ENCODE measurements around the gene CRHR1.

The CRHR1 gene

DNA sequence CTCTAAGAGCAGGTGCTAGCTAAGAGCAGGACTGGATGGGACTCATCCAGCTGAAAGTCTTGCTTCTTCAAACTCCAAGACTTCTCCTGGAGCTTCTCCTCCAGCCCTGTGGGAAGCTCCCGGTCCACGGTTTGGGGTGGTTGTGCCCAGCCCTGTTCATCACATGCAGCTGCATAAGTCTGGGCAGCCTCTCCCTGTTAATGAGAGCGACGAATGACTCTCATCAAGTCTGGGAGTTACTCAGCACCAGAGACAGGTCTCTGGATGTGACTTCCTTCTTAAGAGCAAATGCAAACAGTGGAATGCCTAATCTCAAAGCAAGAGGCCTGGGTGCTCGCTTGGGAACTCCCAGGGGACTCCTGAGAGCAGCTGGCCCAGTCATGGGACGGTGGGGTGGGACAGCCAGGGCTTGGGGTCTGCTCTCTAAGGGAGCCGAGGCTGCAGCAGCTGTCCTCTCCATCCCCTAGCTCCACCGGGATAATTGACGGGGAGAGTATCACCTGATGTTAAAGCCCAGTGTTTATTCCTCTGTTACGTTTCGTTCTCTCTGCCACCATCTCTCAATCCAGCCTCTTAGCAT is 35.3 kb upstream of the CRHR1 start:
- Histone ChIP-seq H3K4me3 (ENCODE audit: extremely low read depth, insufficient read depth, low read length, poor library complexity, severe bottlenecking) (no peak overlapping the region), H3K27ac (ENCODE audit: low read depth, low read length, severe bottlenecking) (no peak overlapping the region), H3K4me1 (ENCODE audit: control insufficient read depth, insufficient read depth, low read length, poor library complexity, severe bottlenecking) (no peaks in the 10 kb centered on the region), H3K9me3 (ENCODE audit: control insufficient read depth, low read length) (no peaks in the 10 kb centered on the region), H3K36me3 (ENCODE audit: control insufficient read depth, insufficient read depth, low read length) (no peaks in the 10 kb centered on the region)
- 82% methylated on average over 9 to 11 of the region's 11 CpGs for WGBS, 2 experiments (ENCODE audit: insufficient coverage in 2 of 2)

- WGBS, 2 experiments (ENCODE audit: insufficient coverage in 2 of 2), result 87 to 92% methylated on average over 3 of the region's 4 CpGs
- H3K9me3 ChIP-seq (ENCODE audit: control insufficient read depth, low read length), result no peaks in the 10 kb centered on the region
- H3K27ac ChIP-seq (ENCODE audit: low read depth, low read length, severe bottlenecking), result no peak overlapping the region
- no peaks in the 10 kb centered on the region for H3K4me1 ChIP-seq (ENCODE audit: control insufficient read depth, insufficient read depth, low read length, poor library complexity, severe bottlenecking)
- H3K4me3 ChIP-seq (ENCODE audit: extremely low read depth, insufficient read depth, low read length, poor library complexity, severe bottlenecking), result no peak overlapping the region
- no peaks in the 10 kb centered on the region for H3K36me3 ChIP-seq (ENCODE audit: control insufficient read depth, insufficient read depth, low read length)
Observed at GRCh38 chr17:45749831-45750335, 34.2 kb upstream of the CRHR1 start.

DNA sequence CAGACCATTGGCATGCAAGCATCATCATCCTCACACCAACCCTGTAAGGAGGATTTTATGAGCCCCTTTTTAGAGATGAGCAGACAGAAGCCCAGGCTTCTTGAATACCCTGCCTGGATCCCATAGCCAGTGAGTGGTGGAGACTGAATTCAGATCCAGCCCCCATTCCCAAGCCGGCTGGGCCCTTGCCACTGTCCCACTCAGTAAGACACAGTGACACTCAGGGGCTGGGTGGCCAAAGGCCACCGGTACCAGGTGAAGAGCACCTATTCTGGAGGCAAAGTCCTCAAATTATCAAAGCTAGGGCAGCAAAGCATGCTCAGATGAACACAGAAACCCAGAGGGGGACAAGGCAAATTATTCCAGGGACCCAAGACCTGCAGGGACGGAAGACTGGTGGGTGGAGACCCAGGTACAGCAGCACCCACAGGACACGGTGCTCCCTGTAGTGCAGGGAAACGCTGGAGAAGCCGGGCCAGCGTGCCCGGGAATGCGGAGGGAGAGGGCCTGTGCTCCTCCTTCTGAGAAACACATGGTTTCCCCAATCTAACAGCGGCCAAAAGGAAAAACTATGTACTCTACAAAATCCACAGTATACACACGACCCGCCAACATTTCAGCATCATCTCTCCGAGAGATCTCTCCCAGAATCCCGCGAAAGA is 33.2 kb upstream of the CRHR1 start:
- Histone ChIP-seq H3K27ac (ENCODE audit: low read depth, low read length, severe bottlenecking) (no peak overlapping the region), H3K9me3 (ENCODE audit: control insufficient read depth, low read length) (no peaks in the 10 kb centered on the region), H3K36me3 (ENCODE audit: control insufficient read depth, insufficient read depth, low read length) (no peaks in the 10 kb centered on the region), H3K4me3 (ENCODE audit: extremely low read depth, insufficient read depth, low read length, poor library complexity, severe bottlenecking) (no peak overlapping the region), H3K4me1 (ENCODE audit: control insufficient read depth, insufficient read depth, low read length, poor library complexity, severe bottlenecking) (no peaks in the 10 kb centered on the region)
- WGBS, 2 experiments (ENCODE audit: insufficient coverage in 2 of 2), result 87 to 97% methylated on average over 12 to 14 of the region's 15 CpGs

DNA sequence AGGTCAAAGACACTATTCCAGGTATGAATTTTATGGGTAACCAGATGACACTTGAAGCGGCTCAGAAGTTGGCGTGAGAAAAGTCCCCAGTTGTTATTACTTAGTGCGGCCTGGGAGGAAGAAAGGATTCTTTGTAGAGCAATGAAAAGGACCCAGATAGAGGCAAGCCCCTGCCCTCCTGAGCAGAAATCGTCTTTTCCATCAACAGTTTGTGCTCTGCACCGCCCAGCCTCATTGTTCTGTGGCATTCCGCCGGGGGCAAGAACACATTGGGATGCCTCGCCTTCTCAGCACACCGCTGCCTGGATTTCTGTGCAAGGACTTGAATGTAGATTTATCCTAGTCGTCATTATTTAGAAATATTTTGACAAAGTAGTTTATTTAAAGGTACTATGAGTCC is 32.7 kb upstream of the CRHR1 start:
- H3K27ac ChIP-seq (ENCODE audit: low read depth, low read length, severe bottlenecking), result no peak overlapping the region
- no peaks in the 10 kb centered on the region for H3K4me1 ChIP-seq (ENCODE audit: control insufficient read depth, insufficient read depth, low read length, poor library complexity, severe bottlenecking)
- no peaks in the 10 kb centered on the region for H3K9me3 ChIP-seq (ENCODE audit: control insufficient read depth, low read length)
- H3K4me3 ChIP-seq (ENCODE audit: extremely low read depth, insufficient read depth, low read length, poor library complexity, severe bottlenecking), result no peak overlapping the region
- no peaks in the 10 kb centered on the region for H3K36me3 ChIP-seq (ENCODE audit: control insufficient read depth, insufficient read depth, low read length)
- 71 to 84% methylated on average over 7 to 9 of the region's 10 CpGs for WGBS, 2 experiments (ENCODE audit: insufficient coverage in 2 of 2)

DNA sequence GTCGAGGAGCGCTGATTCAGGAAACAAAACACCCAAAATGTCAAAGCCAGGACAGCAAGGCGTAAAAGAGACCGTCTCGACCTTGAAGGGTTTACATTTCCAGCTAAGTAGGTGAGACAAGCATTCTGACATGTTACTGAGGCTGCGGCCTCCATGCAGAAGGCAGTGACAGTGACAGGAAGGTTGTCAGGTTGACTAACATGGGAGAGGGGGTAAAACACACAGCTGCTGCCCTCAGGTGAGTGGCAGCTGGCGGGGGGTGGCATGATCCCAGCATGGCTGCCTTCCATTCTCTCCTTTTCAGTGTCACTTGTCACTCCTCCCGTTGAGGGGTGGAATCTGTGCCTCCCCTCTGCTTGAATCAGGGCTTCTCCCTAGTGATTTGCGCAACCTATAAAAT is 31.9 kb upstream of the CRHR1 start:
- no peak overlapping the region for H3K27ac ChIP-seq (ENCODE audit: low read depth, low read length, severe bottlenecking)
- no peaks in the 10 kb centered on the region for H3K9me3 ChIP-seq (ENCODE audit: control insufficient read depth, low read length)
- WGBS, 2 experiments (ENCODE audit: insufficient coverage in 2 of 2), result 84 to 88% methylated on average over 8 of the region's 9 CpGs
- H3K36me3 ChIP-seq (ENCODE audit: control insufficient read depth, insufficient read depth, low read length), result no peaks in the 10 kb centered on the region
- no peak overlapping the region for H3K4me3 ChIP-seq (ENCODE audit: extremely low read depth, insufficient read depth, low read length, poor library complexity, severe bottlenecking)
- no peaks in the 10 kb centered on the region for H3K4me1 ChIP-seq (ENCODE audit: control insufficient read depth, insufficient read depth, low read length, poor library complexity, severe bottlenecking)

DNA sequence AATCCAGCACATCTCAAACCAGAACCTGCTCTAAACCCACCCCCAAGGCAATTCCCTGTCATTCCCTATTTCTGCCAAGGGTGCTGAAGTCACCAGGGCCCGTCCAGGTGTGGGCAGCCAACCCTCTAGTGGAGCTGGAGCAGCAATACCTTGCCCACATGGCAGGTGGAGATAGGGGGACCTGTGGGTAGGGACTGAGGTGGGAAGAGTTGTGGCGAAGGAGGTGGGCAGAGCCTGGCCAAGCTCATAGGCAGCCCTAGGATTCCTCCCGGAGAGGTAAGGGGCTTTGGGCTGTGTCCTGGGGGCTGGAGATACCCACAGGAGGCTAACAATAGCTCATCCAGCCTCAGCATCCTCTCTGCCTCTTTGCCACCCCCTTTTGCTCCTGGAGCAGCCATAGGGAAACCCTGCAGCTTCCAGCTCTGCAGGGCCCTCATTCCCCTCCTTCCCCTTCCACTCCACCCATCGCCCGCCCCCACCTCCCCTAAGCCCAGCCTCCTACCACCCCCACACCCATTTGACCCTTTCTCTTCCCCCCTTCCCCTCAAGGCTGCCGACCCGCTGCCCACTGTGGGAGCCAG is 30.4 kb upstream of the CRHR1 start:
- Histone ChIP-seq H3K4me1 (ENCODE audit: control insufficient read depth, insufficient read depth, low read length, poor library complexity, severe bottlenecking) (no peaks in the 10 kb centered on the region), H3K27ac (ENCODE audit: low read depth, low read length, severe bottlenecking) (no peak overlapping the region), H3K36me3 (ENCODE audit: control insufficient read depth, insufficient read depth, low read length) (no peaks in the 10 kb centered on the region), H3K9me3 (ENCODE audit: control insufficient read depth, low read length) (no peaks in the 10 kb centered on the region), H3K4me3 (ENCODE audit: extremely low read depth, insufficient read depth, low read length, poor library complexity, severe bottlenecking) (no peak overlapping the region)
- WGBS, 2 experiments (ENCODE audit: insufficient coverage in 2 of 2), result 82 to 100% methylated on average over 2 to 3 of the region's 7 CpGs

DNA sequence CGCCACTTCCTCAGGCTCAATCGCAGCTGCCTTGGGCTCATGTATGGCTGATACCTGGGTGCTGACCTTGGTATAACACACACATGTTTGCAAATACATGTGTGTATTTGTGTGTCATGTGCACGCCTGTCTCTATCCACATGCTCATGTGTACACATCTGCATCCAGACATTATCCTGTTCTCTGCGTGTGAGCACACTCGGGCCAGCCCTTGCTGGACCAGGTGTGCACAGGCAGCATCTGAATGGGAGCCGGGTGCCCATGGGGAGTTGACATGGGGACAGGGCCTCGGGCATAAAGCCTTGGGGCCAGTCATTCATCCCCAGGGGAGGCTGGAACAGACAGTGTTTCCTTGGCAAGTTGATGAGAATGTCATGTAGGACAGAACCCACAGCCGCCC is 29.1 kb upstream of the CRHR1 start:
- no peaks in the 10 kb centered on the region for H3K4me1 ChIP-seq (ENCODE audit: control insufficient read depth, insufficient read depth, low read length, poor library complexity, severe bottlenecking)
- H3K36me3 ChIP-seq (ENCODE audit: control insufficient read depth, insufficient read depth, low read length), result no peaks in the 10 kb centered on the region
- 89 to 100% methylated on average over 4 to 5 of the region's 8 CpGs for WGBS, 2 experiments (ENCODE audit: insufficient coverage in 2 of 2)
- no peak overlapping the region for H3K4me3 ChIP-seq (ENCODE audit: extremely low read depth, insufficient read depth, low read length, poor library complexity, severe bottlenecking)
- H3K9me3 ChIP-seq (ENCODE audit: control insufficient read depth, low read length), result no peaks in the 10 kb centered on the region
- H3K27ac ChIP-seq (ENCODE audit: low read depth, low read length, severe bottlenecking), result no peak overlapping the region

DNA sequence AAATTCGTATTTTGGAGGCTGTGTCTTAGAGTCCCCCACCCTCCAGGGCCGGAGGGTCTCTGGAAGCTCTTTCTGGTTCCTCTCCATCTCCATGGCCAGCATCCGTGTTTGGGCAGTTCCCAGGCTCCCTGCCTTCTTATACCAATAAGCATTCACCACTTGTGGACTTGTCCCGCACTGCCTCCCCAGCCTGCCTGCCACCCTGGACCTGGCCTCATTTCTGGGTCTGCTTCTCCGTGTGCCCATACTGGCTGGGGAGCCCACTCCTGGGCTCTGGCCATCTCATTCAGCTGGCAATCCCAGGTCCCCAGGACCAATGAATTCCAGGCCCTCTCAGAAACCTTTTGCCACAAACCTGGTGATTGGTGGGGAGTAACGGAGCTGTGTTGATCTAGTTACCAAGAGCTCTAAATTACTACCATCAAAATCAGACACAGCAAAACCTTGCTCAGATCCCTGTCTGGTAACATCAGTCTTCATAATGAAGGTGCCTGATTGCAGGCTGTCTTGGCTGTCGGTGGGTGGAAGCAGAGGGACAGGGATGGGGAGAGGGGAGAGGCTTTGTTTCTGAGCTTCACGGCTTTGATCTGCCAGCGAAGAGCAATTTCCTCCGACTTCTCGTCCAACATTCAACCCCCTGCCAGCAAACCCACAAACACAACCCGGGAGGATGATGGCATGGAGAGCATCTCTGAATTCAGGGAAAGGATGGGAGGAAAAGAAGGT is 27.7 kb upstream of the CRHR1 start:
- no peaks in the 10 kb centered on the region for H3K9me3 ChIP-seq (ENCODE audit: control insufficient read depth, low read length)
- WGBS, 2 experiments (ENCODE audit: insufficient coverage in 2 of 2), result 81 to 82% methylated on average over 3 to 4 of the region's 12 CpGs
- H3K4me3 ChIP-seq (ENCODE audit: extremely low read depth, insufficient read depth, low read length, poor library complexity, severe bottlenecking), result no peak overlapping the region
- H3K36me3 ChIP-seq (ENCODE audit: control insufficient read depth, insufficient read depth, low read length), result no peaks in the 10 kb centered on the region
- no peaks in the 10 kb centered on the region for H3K4me1 ChIP-seq (ENCODE audit: control insufficient read depth, insufficient read depth, low read length, poor library complexity, severe bottlenecking)
- no peak overlapping the region for H3K27ac ChIP-seq (ENCODE audit: low read depth, low read length, severe bottlenecking)

DNA sequence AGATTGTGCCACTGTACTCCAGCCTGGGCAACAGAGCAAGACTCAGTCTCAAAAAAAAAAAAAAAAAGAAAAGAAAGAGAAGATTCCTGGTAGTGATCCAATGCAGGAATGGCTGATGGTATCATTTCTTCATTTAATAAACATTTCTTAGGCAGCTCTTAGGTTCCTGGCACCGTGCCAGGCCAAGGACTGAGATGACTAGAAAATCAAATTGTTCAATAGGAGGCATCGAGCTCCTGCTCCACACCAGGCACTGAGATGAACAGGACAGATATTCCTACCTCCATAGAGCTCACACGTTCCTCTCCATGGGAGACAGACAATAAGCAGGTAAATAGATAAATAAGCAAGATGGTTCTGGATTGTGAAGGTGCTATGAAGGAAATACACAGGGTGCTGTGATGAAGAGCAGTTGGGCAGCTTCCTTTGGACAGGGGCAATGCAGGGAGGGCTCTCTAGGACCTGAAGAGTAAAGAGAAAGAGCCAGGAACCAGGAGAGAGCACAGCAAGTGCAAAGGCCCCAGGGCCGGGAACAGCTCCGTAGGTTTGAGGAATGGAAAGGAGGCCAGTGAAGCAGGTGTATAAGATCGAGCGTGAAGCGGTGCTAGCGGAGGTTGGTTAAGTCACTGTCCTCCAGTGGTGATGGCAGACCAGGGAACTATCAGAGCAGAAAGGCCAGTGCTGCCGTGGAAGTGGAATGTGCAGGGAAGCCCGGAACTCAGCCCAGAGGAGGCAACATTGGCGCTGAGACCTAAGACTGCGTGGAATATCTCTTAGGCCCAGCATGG is 26.5 kb upstream of the CRHR1 start:
- no peak overlapping the region for H3K27ac ChIP-seq (ENCODE audit: low read depth, low read length, severe bottlenecking)
- 88% methylated on average over 10 of the region's 13 CpGs for WGBS, 2 experiments (ENCODE audit: insufficient coverage in 2 of 2)
- H3K4me1 ChIP-seq (ENCODE audit: control insufficient read depth, insufficient read depth, low read length, poor library complexity, severe bottlenecking), result no peaks in the 10 kb centered on the region
- H3K9me3 ChIP-seq (ENCODE audit: control insufficient read depth, low read length), result no peaks in the 10 kb centered on the region
- no peak overlapping the region for H3K4me3 ChIP-seq (ENCODE audit: extremely low read depth, insufficient read depth, low read length, poor library complexity, severe bottlenecking)
- no peaks in the 10 kb centered on the region for H3K36me3 ChIP-seq (ENCODE audit: control insufficient read depth, insufficient read depth, low read length)

- Histone ChIP-seq H3K4me3 (ENCODE audit: extremely low read depth, insufficient read depth, low read length, poor library complexity, severe bottlenecking) (no peak overlapping the region), H3K36me3 (ENCODE audit: control insufficient read depth, insufficient read depth, low read length) (no peaks in the 10 kb centered on the region), H3K4me1 (ENCODE audit: control insufficient read depth, insufficient read depth, low read length, poor library complexity, severe bottlenecking) (no peaks in the 10 kb centered on the region), H3K9me3 (ENCODE audit: control insufficient read depth, low read length) (no peaks in the 10 kb centered on the region), H3K27ac (ENCODE audit: low read depth, low read length, severe bottlenecking) (no peak overlapping the region)
- no CpG with 5 or more reads among the region's 1 CpG for WGBS, 2 experiments (ENCODE audit: insufficient coverage in 2 of 2)
Observed at GRCh38 chr17:45758544-45758943, 25.6 kb upstream of the CRHR1 start.
